ENCODE results near the gene EED.

The EED gene, protein sequence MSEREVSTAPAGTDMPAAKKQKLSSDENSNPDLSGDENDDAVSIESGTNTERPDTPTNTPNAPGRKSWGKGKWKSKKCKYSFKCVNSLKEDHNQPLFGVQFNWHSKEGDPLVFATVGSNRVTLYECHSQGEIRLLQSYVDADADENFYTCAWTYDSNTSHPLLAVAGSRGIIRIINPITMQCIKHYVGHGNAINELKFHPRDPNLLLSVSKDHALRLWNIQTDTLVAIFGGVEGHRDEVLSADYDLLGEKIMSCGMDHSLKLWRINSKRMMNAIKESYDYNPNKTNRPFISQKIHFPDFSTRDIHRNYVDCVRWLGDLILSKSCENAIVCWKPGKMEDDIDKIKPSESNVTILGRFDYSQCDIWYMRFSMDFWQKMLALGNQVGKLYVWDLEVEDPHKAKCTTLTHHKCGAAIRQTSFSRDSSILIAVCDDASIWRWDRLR

DNA sequence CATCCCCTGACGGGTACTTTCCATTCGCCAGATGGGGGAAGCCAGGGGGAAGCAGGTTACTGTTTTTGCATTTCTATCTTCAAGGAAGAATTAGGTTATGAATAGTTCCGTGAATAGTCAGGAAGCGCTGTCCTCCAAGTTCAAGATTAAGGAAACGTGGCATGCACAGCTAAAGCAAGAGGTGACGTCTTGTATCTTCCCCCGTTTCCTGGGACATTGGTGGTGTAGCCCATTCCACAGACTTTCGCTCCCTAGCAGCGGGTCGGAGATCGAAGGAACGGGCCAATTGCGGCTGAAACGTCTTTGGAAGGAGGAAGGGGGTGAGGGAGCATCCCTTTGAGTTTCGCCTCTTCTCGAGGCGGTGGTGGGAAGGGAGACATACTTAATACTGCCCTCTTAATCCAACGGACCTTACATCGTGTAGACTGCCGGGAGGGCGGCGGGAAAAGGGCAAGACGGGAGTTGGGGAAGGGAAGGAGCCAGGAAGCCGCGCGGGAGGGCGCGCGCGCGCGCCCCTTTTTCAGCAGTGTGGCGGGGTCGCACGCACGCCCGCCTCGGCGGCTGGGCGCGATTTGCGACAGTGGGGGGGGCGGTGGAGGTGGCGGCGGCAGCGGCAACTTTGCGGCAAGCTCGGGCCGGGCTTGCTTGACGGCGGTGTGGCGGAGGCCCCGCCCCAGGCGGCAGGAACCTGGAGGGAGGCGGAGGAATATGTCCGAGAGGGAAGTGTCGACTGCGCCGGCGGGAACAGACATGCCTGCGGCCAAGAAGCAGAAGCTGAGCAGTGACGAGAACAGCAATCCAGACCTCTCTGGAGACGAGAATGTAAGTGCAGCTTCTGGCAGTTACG is at the start of gene EED:
Gene EED, plus strand, starts transcription at position 232 of the 847 bp plus-strand sequence. Its CDS starts 477 bp downstream, at position 709.
- in situ Hi-C loops (cut with MboI; ENCODE audit: low sequenced_read_pairs): no loop called here

GRCh38 chr11:86194998-86195397 is 49.6 kb upstream of the EED start:
- in situ Hi-C loops (cut with MboI; ENCODE audit: low sequenced_read_pairs): no loop called here

DNA sequence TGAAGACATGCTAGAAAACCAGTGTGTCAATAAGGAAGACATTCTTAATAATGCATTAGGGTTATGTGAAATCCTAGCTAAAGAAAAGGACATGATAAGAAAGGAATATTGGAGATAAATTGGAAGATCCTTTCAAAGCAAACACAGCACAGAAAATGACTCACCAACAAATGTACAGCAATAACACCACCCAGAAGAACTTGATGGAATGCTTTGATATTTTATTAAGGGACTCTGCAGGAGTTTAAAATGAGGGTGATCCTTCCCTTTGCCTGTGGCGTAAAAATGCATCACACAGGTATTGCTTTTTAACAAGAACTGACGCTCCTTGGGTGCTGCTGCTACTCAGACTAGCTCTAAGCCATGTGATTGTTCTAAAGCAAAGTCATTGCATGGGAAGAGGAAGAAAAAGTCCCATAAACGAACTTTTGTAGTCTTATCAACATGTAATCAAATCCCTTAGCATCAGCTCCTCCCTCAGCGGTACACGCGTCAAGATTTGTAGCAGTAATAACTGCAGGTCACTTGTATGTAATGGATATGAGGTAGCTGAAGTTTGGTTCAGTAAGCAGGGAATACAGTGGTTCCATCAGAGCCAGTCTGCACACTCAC is 48.4 kb upstream of the EED start:
- in situ Hi-C loops (cut with MboI; ENCODE audit: low sequenced_read_pairs): no loop called here

- in situ Hi-C loops (cut with MboI; ENCODE audit: low sequenced_read_pairs): no loop called here
These were observed 47.6 kb upstream of the EED start for GRCh38 chr11:86196913-86197312.

- in situ Hi-C loops (cut with MboI; ENCODE audit: low sequenced_read_pairs): no loop called here
These were observed 47.1 kb upstream of the EED start for GRCh38 chr11:86197448-86197847.

- in situ Hi-C loops (cut with MboI; ENCODE audit: low sequenced_read_pairs): no loop called here
These were observed 46.4 kb upstream of the EED start for GRCh38 chr11:86198139-86198538.

DNA sequence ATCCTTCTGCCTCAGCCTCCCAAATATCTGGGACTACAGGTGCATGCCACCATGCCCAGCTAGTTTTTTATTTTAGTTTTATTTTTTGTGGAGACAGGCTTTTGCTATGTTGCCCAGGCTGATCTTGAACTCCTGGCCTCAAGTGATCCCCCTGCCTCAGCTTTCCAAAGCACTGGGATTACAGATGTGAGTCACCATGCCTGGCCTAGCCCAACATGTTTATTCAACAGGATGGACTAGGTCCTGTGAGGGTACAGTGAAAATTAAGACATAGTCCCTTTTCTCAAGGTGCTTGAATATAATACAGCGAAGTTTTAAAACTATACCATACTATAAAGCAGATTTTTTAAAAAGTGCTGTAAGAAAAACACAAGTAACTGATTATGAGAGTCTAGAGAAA is 45.2 kb upstream of the EED start:
- in situ Hi-C loops (cut with MboI; ENCODE audit: low sequenced_read_pairs): no loop called here

DNA sequence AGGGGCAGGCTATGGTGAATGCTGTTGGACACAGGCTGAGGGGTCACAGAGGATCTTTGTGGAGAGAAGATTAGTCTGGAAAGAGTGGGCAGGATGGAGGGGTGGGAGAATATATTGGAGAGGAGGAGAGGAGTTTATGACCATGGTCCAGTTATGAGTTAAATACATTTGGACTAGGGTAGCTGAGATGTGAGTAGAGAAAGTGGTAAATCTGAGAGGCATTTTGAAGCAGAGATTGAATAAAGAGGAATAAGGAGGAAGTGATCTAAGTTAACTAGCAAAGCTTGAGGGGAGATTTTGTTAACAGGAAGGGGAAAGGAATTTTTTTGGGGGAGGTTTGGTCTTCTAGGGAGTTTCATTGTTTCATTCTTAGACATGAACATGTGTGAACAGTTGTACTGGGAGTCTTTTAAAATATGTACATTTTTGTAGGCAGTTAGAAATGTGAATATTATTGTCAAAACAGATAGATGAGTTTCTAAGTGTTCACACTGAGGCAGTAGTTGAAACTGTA is 43.1 kb upstream of the EED start:
- in situ Hi-C loops (cut with MboI; ENCODE audit: low sequenced_read_pairs): loop anchor here (25.0 kb wide), 2 partner anchors 164 to 589 kb away; no protein-coding TSS in a partner anchor

DNA sequence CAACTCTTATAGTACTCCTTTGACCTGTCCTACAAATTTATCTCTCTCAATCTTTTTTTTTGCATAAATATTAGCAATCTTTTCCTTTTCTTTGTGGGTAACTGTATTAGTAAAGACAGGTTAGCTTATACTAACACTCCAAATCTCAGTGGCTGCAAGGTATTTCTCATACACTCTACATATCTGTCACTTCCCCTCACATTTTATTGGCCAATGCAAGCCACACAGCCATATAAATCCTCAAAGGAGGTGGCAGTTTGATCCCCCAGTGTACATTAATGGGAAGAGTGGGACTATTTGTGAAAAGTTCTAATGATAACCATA is 42.6 kb upstream of the EED start:
- in situ Hi-C loops (cut with MboI; ENCODE audit: low sequenced_read_pairs): loop anchor here (25.0 kb wide), 2 partner anchors 165 to 590 kb away; no protein-coding TSS in a partner anchor

DNA sequence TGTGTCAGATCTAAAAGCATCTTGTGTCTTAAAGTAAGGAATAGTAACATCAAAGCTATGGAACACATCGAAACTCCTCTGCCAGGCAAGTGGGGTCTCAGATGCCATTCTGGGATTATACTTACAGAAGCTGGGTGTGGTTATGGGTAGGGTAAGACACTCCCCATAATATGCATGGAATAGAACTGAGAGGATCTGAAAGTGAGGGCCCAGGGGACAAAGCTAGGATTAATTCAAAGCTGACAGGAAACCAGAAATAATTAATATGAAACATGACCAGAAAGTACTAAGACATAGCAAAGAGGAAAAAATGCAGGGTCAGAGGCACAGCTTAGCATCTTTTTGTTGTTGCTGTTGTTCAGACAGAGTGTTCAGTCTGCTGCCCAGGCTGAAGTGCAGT is 40.2 kb upstream of the EED start:
- in situ Hi-C loops (cut with MboI; ENCODE audit: low sequenced_read_pairs): loop anchor here (25.0 kb wide), 2 partner anchors 167 to 592 kb away; no protein-coding TSS in a partner anchor

DNA sequence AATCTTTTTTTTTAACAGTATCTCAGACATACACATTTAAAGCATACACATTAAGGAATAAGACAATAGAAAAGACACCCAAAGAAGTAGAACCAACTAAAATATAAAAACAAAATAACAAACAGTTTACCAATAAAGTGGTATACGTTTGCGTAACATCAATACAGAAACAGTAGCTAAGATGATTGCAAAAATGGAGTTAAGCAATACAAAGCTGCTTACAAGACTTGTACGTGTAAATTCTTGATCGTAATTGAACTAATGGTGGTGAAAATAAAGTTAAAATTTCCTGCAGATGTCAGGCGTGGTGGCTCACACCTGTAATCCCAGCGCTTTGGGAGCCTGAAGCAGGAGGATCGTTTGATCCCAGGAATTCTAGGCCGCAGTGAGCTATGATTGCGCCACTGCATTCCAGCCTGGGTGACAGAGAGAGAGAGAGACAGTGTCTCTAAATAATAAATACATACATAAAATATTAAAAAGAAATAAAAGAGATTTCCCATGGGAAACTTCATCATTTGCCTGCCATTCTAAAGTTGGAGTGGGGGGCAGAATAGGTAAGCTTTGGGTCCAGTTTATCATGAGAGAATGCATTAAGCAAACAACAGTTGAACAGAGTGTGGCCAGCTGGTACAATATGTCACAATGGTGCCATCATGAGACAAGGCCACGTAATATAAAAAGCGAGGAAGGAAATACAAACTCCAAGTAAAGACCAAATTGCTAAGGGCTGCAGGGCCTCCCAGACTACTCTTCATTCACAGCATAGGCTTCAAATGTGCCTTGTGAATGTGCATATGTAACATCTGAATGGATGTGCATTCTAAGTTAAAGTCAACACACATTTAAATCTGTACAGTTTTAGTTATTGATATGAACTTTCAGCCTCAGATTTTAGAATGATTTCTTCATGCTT is 38.9 kb upstream of the EED start:
- in situ Hi-C loops (cut with MboI; ENCODE audit: low sequenced_read_pairs): loop anchor here (25.0 kb wide), 2 partner anchors 168 to 593 kb away; no protein-coding TSS in a partner anchor

- in situ Hi-C loops (cut with MboI; ENCODE audit: low sequenced_read_pairs): loop anchor here (25.0 kb wide), 2 partner anchors 169 to 594 kb away; no protein-coding TSS in a partner anchor
These were observed 38.2 kb upstream of the EED start for GRCh38 chr11:86206337-86206695.

DNA sequence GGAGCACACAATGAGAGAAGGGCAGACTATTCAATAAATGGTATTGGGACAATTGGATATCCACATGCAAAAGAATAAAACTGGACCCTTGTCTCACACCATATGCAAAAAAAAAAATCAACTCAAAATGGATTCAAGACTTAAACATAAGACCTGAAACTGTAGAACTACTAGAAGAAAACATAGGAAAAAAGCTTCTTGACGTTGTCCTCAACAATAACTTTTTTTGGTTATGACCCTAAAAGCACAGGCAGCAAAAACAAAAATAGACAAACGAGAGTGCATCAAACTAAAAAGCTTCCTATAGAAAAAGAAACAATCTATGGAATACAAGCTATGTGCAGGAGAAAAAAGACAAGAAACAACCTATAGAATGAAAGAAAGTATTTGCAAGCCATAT is 37.1 kb upstream of the EED start:
- in situ Hi-C loops (cut with MboI; ENCODE audit: low sequenced_read_pairs): loop anchor here (25.0 kb wide), 2 partner anchors 170 to 595 kb away; no protein-coding TSS in a partner anchor

DNA sequence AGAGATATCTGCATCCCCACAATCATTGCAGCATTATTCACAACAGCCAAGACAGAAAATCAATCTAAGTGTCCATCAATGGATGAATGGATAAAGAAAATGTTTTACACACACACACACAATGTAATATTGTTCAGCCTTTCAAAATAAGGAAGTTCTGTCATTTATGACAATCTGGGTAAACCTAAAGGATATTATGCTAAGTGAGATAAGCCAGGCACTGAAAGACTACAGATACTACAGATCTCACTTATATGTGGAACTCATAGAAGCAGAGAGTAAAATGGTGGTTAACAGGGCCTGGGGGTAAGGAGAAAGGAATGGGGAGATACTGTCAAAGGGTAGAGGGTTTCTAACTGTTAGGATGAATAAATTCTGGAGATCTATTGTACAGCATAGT is 36.0 kb upstream of the EED start:
- in situ Hi-C loops (cut with MboI; ENCODE audit: low sequenced_read_pairs): loop anchor here (25.0 kb wide), 2 partner anchors 171 to 596 kb away; no protein-coding TSS in a partner anchor

DNA sequence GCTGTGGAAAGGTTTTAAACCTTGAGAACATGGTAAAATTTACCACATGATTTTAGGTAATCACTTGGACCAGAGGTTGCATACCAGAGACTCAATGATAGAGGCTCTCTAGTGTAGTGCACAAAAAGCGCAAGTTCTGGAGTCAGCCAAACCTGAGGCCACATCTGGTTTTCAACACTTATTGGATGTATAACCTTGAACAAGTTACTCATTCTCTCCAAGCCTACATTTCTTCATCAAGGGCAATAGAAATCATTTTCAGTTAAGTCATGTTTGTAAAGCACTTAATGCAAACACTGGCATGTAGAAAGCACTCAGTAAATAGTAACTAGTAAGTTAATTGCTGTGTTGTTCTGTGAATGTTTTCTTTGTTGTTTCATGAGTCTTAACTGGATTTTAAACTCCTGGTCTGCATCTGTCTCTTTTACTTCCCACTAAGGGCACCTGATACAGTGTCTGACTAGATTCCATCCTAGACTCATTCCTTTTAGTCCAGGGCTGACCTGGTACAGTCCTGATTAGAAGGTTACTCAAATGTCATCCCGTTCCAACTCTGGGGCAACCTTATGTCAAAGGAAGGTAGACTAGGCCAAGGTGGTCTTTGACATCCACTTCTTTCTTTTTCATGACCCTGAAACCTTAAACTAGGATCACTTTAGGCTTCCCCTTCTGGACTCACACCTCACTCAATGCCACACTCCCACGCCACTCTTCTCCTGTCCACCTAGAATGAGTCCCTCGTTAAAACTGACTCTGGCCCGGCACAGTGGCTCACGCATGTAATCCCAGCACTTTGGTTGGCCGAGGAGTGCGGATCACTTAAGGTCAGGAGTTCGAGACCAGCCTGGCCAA is 34.5 kb upstream of the EED start:
- in situ Hi-C loops (cut with MboI; ENCODE audit: low sequenced_read_pairs): loop anchor here (25.0 kb wide), 2 partner anchors 173 to 598 kb away; no protein-coding TSS in a partner anchor

DNA sequence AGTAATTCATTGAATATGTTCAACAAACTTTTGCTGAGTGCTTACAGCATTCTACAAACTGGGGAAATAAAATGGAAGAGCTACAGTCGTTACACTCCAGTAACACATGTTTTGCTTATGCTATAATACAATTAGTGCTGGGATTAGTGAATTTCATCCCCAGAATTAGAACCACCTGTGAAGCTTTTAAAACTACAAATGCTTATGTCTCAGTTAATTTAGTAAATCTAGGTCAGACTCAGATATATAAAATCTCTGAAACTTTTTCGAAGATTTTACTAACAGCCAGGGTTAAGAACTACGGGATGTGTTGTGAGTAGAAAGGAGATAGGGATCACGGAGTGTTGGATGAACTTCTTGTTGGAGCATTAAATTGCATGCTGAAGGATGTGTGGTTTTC is 33.7 kb upstream of the EED start:
- in situ Hi-C loops (cut with MboI; ENCODE audit: low sequenced_read_pairs): loop anchor here (25.0 kb wide), 2 partner anchors 174 to 599 kb away; no protein-coding TSS in a partner anchor

- in situ Hi-C loops (cut with MboI; ENCODE audit: low sequenced_read_pairs): loop anchor here (25.0 kb wide), 2 partner anchors 174 to 599 kb away; no protein-coding TSS in a partner anchor
These were observed 32.9 kb upstream of the EED start for GRCh38 chr11:86211619-86212018.

- in situ Hi-C loops (cut with MboI; ENCODE audit: low sequenced_read_pairs): loop anchor here (25.0 kb wide), 2 partner anchors 175 to 600 kb away; no protein-coding TSS in a partner anchor
These were observed 32.4 kb upstream of the EED start for GRCh38 chr11:86212019-86212611.
